Measurements from ENCODE around the gene TBC1D19. TPM values are rescaled to one million over a fixed set of nuclear protein-coding genes. Genes with fewer than 3 reads are reported as not detected.
A peak's percentile ranks its signal among the peaks of the same experiment; 100 is the strongest.

Gene TBC1D19
- total RNA-seq, 1 experiment from 2014 or later: 12.8 TPM

DNA sequence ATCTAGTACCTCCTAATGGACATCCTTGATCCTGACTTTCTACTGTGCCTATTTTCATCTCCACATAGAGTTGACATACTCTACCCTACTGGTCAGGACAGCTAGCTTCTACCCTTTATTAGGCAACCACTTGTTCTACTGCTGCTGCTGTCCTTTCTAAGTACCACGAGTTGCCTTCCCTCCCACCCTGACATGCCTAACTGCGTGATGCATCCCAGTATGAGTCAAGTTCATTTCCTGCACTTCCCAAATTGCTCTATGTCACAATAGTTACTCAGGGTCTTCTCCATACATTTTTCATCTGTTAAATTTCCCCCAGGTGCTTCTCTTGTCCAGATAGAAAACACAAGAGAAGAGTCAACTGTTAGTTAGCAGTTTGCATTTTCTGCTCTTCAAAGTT, 133.4 kb downstream of the TBC1D19 start:
- no peaks in the 10 kb centered on the region for H3F3A ChIP-seq (ENCODE audit: insufficient read depth, low read depth)
- H4K20me1 ChIP-seq (ENCODE audit: insufficient read depth): no peaks in the 10 kb centered on the region
- no peak overlapping the region for H3K4me2 ChIP-seq
- H2AFZ ChIP-seq: no peak overlapping the region
- ChIA-PET CTCF (no interaction called here), POLR2A (ENCODE audit: unreplicated experiment) (no interaction called here)
- H3K27me3 ChIP-seq (ENCODE audit: insufficient read depth, low read depth): no peaks in the 10 kb centered on the region
- TF ChIP-seq EZH2 (IDR thresholded peaks at IDR 0.05; ENCODE audit: low read depth) (no peak), CTCF (conservative IDR thresholded peaks at IDR 0.05) (no peak)
- intact Hi-C loops (cut with micrococcal nuclease; ENCODE audit: unreplicated experiment): loop anchor here (10.0 kb wide), 1 partner anchor 293 kb away; no protein-coding TSS in a partner anchor
- H3K27ac ChIP-seq: no peak overlapping the region
- no peak for DNase-seq
- no peaks in the 10 kb centered on the region for H3K79me2 ChIP-seq (ENCODE audit: low read depth)
- no peaks in the 10 kb centered on the region for H3K9me2 ChIP-seq (ENCODE audit: insufficient read depth)
- no peaks in the 10 kb centered on the region for H3K9me3 ChIP-seq (ENCODE audit: insufficient read depth, low read depth)
- no peaks in the 10 kb centered on the region for H3K4me1 ChIP-seq (replicated peaks; ENCODE audit: insufficient read depth)
- H3K4me3 ChIP-seq: no peak overlapping the region
- H3K36me3 ChIP-seq (ENCODE audit: low read depth): no peaks in the 10 kb centered on the region
- BruUV-seq (replicated peaks): no TSS peak

- ChIA-PET POLR2A (ENCODE audit: unreplicated experiment) (no interaction called here), CTCF (interaction anchor here (0.6 kb wide), 1 partner anchor 279 kb away, joined by 4 read pairs; no protein-coding TSS in a partner anchor)
- H3F3A ChIP-seq (ENCODE audit: insufficient read depth, low read depth): no peaks in the 10 kb centered on the region
- no peaks in the 10 kb centered on the region for H3K27me3 ChIP-seq (ENCODE audit: insufficient read depth, low read depth)
- no TSS peak for BruUV-seq (replicated peaks)
- no peak overlapping the region for H3K4me3 ChIP-seq
- H3K4me2 ChIP-seq: no peak overlapping the region
- intact Hi-C loops (cut with micrococcal nuclease; ENCODE audit: unreplicated experiment): loop anchor here (1.0 to 10.0 kb wide), 4 partner anchors 135 to 388 kb away; no protein-coding TSS in a partner anchor
- H3K79me2 ChIP-seq (ENCODE audit: low read depth): no peaks in the 10 kb centered on the region
- H3K36me3 ChIP-seq (ENCODE audit: low read depth): no peaks in the 10 kb centered on the region
- H3K9me3 ChIP-seq (ENCODE audit: insufficient read depth, low read depth): no peaks in the 10 kb centered on the region
- no peaks in the 10 kb centered on the region for H3K9me2 ChIP-seq (ENCODE audit: insufficient read depth)
- H4K20me1 ChIP-seq (ENCODE audit: insufficient read depth): no peaks in the 10 kb centered on the region
- H3K27ac ChIP-seq: no peak overlapping the region
- no peak overlapping the region for H2AFZ ChIP-seq
- DNase-seq: no peak
- no peaks in the 10 kb centered on the region for H3K4me1 ChIP-seq (replicated peaks; ENCODE audit: insufficient read depth)
- TF ChIP-seq EZH2 (IDR thresholded peaks at IDR 0.05; ENCODE audit: low read depth): no peak
- peak; percentile 74 for TF ChIP-seq CTCF (conservative IDR thresholded peaks at IDR 0.05)
Measured at GRCh38 chr4:26719954-26720552, 136.2 kb downstream of the TBC1D19 start.

DNA sequence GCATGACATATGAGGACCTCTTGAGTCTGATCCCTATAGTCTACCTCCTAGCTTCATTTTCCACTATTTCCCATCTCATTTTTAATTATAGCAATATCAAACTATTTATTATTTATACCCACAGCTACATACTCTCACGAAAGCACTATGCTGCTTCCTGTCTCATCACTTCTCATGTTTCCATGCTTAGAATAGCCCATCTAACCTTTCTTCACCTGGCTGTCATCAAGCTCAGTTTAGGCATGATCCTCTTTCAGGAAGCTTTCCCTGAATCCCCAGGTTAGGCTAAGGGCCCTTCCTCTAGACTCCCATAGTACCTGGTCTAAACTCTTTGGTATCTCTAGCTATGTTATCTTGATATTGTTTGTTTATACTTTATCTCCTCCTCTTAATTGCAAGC, 137.8 kb downstream of the TBC1D19 start:
- Histone ChIP-seq H3K36me3 (ENCODE audit: low read depth) (no peaks in the 10 kb centered on the region), H2AFZ (no peak overlapping the region), H4K20me1 (ENCODE audit: insufficient read depth) (no peaks in the 10 kb centered on the region), H3K27ac (no peak overlapping the region), H3K9me2 (ENCODE audit: insufficient read depth) (no peaks in the 10 kb centered on the region), H3K9me3 (ENCODE audit: insufficient read depth, low read depth) (no peaks in the 10 kb centered on the region), H3K27me3 (ENCODE audit: insufficient read depth, low read depth) (no peaks in the 10 kb centered on the region), H3F3A (ENCODE audit: insufficient read depth, low read depth) (no peaks in the 10 kb centered on the region), H3K4me3 (no peak overlapping the region), H3K4me1 (replicated peaks; ENCODE audit: insufficient read depth) (no peaks in the 10 kb centered on the region), H3K4me2 (no peak overlapping the region), H3K79me2 (ENCODE audit: low read depth) (no peaks in the 10 kb centered on the region)
- TF ChIP-seq CTCF (conservative IDR thresholded peaks at IDR 0.05): no peak
- no peak for TF ChIP-seq EZH2 (IDR thresholded peaks at IDR 0.05; ENCODE audit: low read depth)
- no peak for DNase-seq
- BruUV-seq (replicated peaks): no TSS peak
- ChIA-PET POLR2A (ENCODE audit: unreplicated experiment) (no interaction called here), CTCF (no interaction called here)
- intact Hi-C loops (cut with micrococcal nuclease; ENCODE audit: unreplicated experiment): loop anchor here (5.0 to 10.0 kb wide), 2 partner anchors 133 to 389 kb away; no protein-coding TSS in a partner anchor
